ENCODE measurements around the gene BCL2. TPM values are rescaled to one million over a fixed set of nuclear protein-coding genes. Genes with fewer than 3 reads are reported as not detected.

Gene BCL2
- total and polyA plus RNA-seq, 3 donors from 2014 or later = 6.3 to 20.8 (median 16.0) TPM

DNA sequence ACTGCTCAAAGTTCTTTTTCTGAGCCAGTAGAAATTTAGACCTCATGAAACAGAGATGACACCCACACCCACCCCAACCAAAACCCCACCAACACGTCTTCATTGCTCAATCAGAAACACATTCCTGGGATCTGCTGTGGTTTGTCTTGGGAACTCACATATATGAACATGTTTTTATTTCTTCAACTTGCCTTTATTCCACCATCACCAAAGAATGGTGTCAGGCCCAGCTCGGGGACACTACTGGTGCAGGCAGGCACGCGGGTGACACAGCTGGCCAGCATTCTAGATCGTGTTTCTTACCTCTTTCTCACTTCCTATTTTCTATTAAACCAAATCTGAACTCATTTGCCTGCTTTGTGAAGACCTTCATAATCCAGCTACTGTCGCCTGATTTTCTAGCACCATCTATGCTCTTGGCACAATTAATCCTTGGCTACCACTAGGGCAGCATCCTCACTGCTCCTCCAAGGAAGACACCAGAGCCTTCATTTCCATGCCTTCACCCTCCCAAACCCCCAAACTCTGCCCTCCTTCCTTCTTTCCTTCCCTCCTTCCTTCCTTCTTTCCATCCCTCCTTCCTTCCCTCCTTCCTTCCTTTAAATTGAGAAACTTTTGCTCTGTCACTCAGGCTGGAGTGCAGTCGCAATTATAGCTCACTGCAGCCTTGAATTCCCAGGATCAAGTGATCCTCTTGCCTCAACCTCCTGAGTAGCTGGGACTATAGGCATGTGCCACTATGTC lies 157.1 kb downstream of the BCL2 start:
- intact Hi-C loops (cut with DNase I; ENCODE audit: low total_unique reads) = no loop called here
- Histone ChIP-seq H3K9me3 (no peaks in the 10 kb centered on the region), H3K27me3 (no peaks in the 10 kb centered on the region), H3K36me3 (ENCODE audit: low read depth, missing control alignments) (no peaks in the 10 kb centered on the region), H3K4me3 (no peak overlapping the region), H3K4me1 (peaks cover 27% of the 10 kb centered on the region), H3K27ac (peak overlapping the region in 1 of 2 donors; percentile 47)
- TF ChIP-seq, protein P1, sequence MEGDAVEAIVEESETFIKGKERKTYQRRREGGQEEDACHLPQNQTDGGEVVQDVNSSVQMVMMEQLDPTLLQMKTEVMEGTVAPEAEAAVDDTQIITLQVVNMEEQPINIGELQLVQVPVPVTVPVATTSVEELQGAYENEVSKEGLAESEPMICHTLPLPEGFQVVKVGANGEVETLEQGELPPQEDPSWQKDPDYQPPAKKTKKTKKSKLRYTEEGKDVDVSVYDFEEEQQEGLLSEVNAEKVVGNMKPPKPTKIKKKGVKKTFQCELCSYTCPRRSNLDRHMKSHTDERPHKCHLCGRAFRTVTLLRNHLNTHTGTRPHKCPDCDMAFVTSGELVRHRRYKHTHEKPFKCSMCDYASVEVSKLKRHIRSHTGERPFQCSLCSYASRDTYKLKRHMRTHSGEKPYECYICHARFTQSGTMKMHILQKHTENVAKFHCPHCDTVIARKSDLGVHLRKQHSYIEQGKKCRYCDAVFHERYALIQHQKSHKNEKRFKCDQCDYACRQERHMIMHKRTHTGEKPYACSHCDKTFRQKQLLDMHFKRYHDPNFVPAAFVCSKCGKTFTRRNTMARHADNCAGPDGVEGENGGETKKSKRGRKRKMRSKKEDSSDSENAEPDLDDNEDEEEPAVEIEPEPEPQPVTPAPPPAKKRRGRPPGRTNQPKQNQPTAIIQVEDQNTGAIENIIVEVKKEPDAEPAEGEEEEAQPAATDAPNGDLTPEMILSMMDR (IDR thresholded peaks at IDR 0.05) = no peak
- TF ChIP-seq POLR2A (IDR thresholded peaks at IDR 0.05) = no peak
- no peak for DNase-seq
- 82 to 84% methylated on average over 7 of the region's 7 CpGs for WGBS, 2 donors

DNA sequence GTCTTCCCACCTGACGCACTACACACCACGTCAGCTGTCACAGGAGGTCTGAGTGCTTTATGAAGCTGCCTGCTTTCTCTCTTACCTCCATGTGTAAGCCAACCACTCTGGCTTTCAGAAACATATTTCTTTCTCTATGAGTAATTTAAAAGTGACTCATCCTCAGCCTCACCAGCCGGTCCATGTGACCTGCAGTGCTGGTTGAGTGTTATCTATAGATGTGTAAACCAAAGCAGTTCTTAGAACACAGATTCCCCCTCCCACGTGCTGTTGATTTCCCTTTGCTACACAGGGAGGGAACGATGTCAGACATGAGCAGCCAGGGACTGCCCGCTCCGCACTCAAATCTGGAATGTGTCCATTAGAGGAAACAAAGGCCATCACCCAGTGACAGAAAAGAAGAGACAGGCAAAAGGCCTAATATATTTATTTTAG lies 157.8 kb downstream of the BCL2 start:
- Histone ChIP-seq H3K27ac (peak overlapping the region; percentile 27 to 47), H3K9me3 (no peaks in the 10 kb centered on the region), H3K36me3 (ENCODE audit: low read depth, missing control alignments) (no peaks in the 10 kb centered on the region), H3K27me3 (no peaks in the 10 kb centered on the region), H3K4me1 (peaks cover 27% of the 10 kb centered on the region), H3K4me3 (no peak overlapping the region)
- intact Hi-C loops (cut with DNase I; ENCODE audit: low total_unique reads) = no loop called here
- DNase-seq = peak; percentile 84
- 39 to 54% methylated on average over 7 of the region's 7 CpGs for WGBS, 2 donors
- TF ChIP-seq, protein P1 (IDR thresholded peaks at IDR 0.05) = no peak
- no peak for TF ChIP-seq POLR2A (IDR thresholded peaks at IDR 0.05)

DNA sequence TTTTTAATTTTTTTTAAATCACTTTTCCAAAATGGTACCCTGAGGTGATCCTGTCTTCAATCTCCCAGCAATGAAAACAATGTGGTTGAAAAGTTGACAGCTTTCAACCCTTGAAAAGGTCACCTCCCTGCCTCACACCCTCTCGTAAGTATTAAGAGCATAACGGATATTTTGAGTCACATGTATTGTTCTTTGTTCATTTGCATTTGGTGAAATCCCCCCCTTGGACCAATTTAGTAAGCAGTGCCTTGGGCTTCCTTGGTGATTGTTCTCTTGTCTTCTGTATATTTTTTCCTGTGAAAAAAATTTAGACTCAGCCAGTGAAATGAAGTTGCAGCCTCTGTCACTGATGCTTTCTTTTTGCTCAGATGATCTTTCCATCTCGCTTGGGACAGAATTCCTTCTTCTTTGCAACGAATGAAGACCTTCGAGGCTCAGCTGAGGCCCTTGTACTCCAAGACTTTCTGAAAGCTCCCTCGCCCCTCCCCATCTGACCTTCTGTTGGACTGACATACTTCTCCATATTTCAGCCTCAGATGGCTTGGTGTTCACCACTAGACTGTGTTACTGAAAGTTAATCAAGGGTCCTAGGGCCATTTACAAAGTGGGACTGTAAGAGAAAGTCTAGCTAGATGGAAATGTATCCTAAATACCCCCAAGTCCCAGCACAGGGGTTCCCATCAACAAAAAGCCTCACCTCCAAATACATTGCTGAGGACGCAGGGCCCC lies 158.4 kb downstream of the BCL2 start:
- no peaks in the 10 kb centered on the region for H3K27me3 ChIP-seq
- peak overlapping the region; percentile 27 to 47 for H3K27ac ChIP-seq
- intact Hi-C loops (cut with DNase I; ENCODE audit: low total_unique reads) = no loop called here
- no peak for DNase-seq
- no peaks in the 10 kb centered on the region for H3K36me3 ChIP-seq (ENCODE audit: low read depth, missing control alignments)
- peaks cover 27% of the 10 kb centered on the region for H3K4me1 ChIP-seq
- no peaks in the 10 kb centered on the region for H3K9me3 ChIP-seq
- no peak for TF ChIP-seq POLR2A (IDR thresholded peaks at IDR 0.05)
- TF ChIP-seq, protein P1 (IDR thresholded peaks at IDR 0.05) = no peak
- no peak overlapping the region for H3K4me3 ChIP-seq
- 83 to 84% methylated on average over 7 of the region's 7 CpGs for whole genome bisulfite sequencing, 2 donors

DNA sequence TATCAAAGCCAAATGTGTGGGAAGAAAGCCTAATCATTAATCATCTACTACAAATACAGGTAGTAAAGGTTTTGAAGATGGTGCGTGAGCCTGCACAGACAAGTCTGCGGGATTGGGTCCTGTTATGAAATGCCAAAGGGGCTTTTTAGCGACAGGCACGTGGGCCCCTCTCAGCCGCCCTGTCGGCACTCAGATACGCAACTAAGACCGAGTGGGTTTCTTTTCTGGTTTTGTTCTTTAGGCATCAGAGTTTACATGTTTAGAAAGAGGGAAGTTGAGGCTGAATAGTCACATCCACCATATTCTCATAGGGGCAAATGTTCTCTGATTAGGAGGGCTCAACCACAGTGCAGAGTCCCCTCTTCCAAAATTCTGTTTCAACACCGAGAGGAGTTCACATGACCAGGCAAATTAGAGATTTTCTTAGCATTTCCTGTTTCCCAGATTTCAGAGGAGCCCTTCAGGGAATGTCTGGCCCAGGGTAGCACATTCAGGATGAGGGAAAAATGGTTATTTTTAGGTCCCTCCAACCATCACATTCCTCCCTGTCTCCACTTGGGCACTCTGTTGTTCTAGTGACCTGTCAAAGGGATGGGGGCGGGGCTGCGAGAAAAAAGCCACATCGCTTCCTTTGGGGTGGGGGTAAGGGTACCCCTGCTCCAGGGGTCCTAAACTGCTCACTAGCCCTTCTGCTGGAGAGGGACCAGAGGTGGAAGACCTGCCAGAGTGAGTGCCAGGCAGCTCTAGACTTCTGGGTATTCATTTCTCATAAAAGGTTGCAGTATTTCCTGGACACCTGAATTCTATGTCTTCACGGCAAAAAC lies 159.2 kb downstream of the BCL2 start:
- no peak overlapping the region for H3K4me3 ChIP-seq
- TF ChIP-seq, protein P1 (IDR thresholded peaks at IDR 0.05) = no peak
- no peak for TF ChIP-seq POLR2A (IDR thresholded peaks at IDR 0.05)
- no peaks in the 10 kb centered on the region for H3K36me3 ChIP-seq (ENCODE audit: low read depth, missing control alignments)
- no peaks in the 10 kb centered on the region for H3K27me3 ChIP-seq
- no peak for DNase-seq
- H3K27ac ChIP-seq = no peak overlapping the region
- WGBS, 2 donors = 81 to 91% methylated on average over 13 of the region's 13 CpGs
- no peaks in the 10 kb centered on the region for H3K9me3 ChIP-seq
- intact Hi-C loops (cut with DNase I; ENCODE audit: low total_unique reads) = no loop called here
- H3K4me1 ChIP-seq = peaks cover 27% of the 10 kb centered on the region
